GM12801 (cell line): ENCODE data around the gene KLHL41.

Source experiments
- TF ChIP-seq, protein P1 (sequence below): IDR thresholded peaks from one replicate; pipeline ENCODE4 v1.5.1; 2011; ENCODE audit warnings: control low read depth; ENCODE audit not compliant: insufficient read length; ENCODE audit errors: extremely low read depth

The KLHL41 gene

DNA sequence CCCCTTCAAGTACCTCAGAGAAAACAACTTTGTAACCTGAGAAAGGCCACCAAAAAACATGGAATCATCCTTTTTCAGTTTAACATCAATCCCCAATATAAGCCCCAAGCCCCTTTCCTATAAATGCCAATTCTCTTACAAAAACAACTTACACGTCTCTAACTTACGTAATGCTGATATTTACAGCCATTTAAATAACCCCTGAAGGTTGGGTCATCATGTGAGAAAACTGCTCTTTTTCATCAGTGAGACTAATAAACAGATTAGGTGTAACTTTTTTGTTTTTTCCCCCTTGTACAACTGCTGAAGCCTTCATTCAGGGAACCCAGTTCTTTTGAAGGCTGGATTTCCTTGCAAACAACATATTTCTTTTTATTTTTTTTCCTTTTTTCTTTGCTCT, 60.4 kb downstream of the KLHL41 start:
- TF ChIP-seq, protein P1, sequence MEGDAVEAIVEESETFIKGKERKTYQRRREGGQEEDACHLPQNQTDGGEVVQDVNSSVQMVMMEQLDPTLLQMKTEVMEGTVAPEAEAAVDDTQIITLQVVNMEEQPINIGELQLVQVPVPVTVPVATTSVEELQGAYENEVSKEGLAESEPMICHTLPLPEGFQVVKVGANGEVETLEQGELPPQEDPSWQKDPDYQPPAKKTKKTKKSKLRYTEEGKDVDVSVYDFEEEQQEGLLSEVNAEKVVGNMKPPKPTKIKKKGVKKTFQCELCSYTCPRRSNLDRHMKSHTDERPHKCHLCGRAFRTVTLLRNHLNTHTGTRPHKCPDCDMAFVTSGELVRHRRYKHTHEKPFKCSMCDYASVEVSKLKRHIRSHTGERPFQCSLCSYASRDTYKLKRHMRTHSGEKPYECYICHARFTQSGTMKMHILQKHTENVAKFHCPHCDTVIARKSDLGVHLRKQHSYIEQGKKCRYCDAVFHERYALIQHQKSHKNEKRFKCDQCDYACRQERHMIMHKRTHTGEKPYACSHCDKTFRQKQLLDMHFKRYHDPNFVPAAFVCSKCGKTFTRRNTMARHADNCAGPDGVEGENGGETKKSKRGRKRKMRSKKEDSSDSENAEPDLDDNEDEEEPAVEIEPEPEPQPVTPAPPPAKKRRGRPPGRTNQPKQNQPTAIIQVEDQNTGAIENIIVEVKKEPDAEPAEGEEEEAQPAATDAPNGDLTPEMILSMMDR: no peak

DNA sequence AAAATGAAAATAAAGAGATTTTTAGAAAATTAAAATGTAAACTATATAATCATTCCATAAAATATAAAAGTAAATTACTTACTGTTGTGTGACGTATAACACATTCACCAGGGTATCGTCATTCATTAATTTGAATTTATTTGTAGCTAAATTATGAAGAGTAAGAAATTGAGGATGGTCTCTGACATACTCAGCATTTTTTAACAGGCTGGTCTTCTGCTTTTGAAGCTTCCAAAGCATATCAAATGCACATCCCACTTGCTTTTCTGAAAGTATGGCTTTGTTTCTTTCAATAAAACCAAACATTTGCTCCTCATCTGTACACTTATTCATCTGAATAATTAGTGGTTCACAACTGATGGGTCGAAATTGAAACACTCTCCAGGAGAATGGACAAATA, 62.1 kb downstream of the KLHL41 start:
- TF ChIP-seq, protein P1: no peak

DNA sequence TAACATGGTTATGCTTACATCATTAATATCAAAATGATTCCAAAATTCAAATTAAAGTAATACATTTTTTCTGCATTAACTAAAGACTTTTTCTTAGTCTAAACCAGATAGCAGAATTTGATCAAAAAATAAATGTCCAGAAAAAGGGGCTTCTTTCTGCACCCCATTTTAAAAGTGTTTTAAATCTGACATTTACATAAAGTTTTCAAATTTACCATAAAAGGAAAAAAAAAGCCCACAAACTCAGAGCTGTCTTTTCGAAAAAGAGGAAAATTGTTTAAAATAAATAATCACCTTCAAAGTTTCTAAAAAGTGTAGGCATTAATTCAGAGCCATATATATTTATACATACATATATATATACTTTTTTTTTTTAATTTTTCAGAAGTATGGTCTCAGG, 62.7 kb downstream of the KLHL41 start:
- TF ChIP-seq, protein P1: no peak

DNA sequence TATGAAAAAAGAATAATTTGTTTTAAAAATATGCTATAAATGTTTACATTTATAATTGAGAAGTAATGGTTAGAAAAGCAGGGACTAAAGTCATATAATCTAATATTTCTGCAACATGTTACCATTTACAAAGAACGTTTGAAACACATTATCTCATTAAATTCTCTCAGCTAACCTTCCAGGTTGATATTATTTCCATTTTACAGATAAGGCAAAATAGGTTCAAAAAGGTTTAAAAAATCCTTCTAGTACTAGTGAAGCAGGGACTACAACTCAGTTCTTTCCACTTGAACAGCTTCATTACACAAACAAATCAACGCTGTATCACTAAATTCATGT, 63.3 kb downstream of the KLHL41 start:
- TF ChIP-seq, protein P1: no peak

DNA sequence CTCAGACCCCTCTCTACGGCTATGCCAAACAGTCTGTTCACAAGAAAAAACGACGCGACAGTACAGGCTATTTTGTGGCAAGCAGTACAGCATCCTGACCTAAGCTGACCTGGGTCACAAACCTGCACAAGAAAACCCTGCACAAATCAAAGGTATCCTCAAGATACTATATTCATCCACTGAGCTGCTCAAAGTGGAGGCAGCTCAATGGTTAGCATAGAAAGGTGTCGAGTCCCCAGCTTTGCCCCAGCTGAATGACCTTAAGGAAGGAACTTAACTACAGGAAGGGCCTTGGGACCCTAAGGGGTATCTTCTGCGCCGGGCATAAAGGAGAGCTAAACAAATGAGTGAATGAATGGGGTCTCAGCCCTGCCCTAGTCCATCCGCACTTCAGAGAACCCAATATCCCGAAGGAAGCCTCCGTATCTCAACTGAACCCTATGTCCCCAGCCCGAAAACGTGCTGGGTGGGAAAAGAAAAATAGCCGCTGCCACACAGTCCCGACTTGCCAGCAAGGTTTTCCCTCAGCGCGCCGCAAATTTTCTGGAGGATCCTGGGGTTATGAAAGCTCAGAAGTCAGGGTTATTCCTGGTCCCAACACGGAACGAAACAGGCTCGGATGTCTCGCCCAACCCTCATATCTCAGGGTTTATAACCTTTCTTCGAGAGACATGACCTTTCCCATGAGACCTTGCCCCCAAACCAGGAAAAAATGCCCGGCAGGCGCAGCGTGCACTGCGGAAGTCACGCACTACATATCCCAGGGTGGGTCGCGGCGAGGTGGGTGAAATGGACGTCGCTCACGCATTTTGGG, 63.9 kb downstream of the KLHL41 start, which contains the start of gene FASTKD1:
Gene FASTKD1, minus strand, starts transcription at position 706 of the 814 bp plus-strand sequence. CDS start 1,836 bp downstream, outside the sequence.
- TF ChIP-seq, protein P1: no peak

DNA sequence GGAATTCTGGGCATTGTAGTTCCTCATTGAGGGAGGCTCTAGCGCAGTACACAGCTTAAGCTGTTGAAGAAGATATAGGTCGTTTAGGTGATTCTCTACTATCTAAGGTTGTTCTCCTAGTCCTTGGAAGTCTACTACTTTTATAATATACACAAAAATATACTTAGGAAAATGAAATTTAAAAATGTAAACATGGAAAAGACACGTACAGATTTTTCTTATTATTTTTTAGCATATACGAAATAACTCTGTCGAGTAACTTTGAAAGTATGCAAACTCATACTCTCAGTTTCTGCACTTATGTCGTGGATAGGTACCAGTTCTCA, 64.4 kb downstream of the KLHL41 start:
- TF ChIP-seq, protein P1: no peak
